ENCODE results near the gene TLE3.

The TLE3 gene

DNA sequence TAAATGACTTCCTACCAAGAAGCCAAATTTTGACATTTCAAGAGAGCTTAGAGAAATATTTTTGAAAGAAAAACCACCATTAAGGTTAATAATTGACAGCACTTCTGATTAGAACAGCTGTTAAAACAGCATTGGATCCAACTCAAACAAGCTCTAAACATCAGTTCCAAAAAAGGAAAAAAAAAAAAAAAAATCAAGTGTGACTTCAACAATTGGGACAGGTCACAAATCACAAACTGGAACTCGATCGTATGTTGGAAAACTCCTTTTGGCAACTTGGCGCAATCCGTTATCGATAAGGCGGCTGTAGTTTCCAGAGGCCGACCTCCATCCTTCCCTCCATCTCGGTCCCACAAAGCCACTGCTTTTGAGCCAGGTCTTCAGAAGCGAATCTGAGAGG lies 17.8 kb downstream of the TLE3 start:
- Histone ChIP-seq H3K36me3 (ENCODE audit: insufficient read depth, low read length) (peaks cover 55% of the 10 kb centered on the region), H4K20me1 (ENCODE audit: insufficient read depth, low read length) (peaks cover 65% of the 10 kb centered on the region), H3K4me1 (ENCODE audit: insufficient read depth, low read length) (no peaks in the 10 kb centered on the region), H2AFZ (ENCODE audit: low read depth, low read length) (no peak overlapping the region), H3K9ac (ENCODE audit: low read depth, low read length) (no peak overlapping the region), H3K27me3 (ENCODE audit: insufficient read depth, low read length, poor library complexity) (no peaks in the 10 kb centered on the region), H3K4me2 (ENCODE audit: insufficient read depth, low read length) (no peak overlapping the region), H3K9me3 (ENCODE audit: insufficient read depth, low read length, severe bottlenecking) (no peaks in the 10 kb centered on the region), H3K79me2 (ENCODE audit: insufficient read depth, low read length) (peaks cover 50% of the 10 kb centered on the region), H3K27ac (ENCODE audit: low read length) (no peak overlapping the region), H3K4me3 (ENCODE audit: low read depth in 1 of 2, low read length in 2 of 2) (no peak overlapping the region)
- ATAC-seq (ENCODE audit: insufficient read depth, low read depth) (no peak), DNase-seq (no peak)
- TF ChIP-seq EZH2 (IDR thresholded peaks at IDR 0.05; ENCODE audit: borderline replicate concordance, low read depth, low read length, severe bottlenecking) = no peak
- TF ChIP-seq, protein P1, sequence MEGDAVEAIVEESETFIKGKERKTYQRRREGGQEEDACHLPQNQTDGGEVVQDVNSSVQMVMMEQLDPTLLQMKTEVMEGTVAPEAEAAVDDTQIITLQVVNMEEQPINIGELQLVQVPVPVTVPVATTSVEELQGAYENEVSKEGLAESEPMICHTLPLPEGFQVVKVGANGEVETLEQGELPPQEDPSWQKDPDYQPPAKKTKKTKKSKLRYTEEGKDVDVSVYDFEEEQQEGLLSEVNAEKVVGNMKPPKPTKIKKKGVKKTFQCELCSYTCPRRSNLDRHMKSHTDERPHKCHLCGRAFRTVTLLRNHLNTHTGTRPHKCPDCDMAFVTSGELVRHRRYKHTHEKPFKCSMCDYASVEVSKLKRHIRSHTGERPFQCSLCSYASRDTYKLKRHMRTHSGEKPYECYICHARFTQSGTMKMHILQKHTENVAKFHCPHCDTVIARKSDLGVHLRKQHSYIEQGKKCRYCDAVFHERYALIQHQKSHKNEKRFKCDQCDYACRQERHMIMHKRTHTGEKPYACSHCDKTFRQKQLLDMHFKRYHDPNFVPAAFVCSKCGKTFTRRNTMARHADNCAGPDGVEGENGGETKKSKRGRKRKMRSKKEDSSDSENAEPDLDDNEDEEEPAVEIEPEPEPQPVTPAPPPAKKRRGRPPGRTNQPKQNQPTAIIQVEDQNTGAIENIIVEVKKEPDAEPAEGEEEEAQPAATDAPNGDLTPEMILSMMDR (IDR thresholded peaks at IDR 0.05; ENCODE audit: borderline replicate concordance, extremely low read depth, low read length, poor library complexity, severe bottlenecking) = no peak

DNA sequence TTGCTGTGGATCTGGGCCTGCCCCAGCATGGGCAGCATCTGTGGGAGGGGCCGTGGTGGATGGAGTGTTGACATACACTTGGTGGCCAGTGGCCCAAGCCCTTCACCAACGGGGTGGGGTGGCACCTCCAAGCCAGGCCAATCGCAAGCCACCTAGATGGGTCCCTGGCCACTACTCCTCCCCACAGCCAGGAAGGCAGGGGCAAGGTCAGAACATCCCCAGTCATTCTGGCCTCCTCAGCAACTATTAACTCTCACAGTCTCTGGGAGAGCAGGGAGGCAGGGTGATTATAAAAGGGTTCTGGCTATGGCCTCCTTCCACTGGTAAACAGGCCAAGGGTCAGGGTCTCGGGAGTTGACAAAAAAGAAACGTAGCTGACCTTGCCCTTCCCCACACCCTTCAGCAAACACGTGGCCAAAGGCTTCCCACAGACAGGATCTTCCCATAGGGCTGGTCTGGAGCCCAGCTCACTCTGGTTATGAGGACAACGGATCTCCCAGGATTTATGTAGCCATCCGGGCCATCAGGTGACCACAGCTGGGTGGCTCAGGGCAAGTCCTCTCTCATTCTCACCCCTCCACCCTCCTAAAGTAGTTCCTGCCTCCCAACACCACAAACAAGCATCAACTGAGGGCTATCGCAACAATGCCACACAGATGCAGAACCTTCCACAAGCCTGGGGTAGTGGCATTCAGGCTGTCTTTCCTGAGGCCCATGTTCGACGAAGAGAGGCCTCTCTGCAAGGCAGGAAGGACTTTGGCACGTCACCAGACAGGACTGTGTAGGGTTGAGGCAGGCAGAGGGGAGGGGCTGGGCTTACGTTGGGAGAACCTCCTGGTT lies 18.9 kb downstream of the TLE3 start:
- Histone ChIP-seq H3K4me2 (ENCODE audit: insufficient read depth, low read length) (no peak overlapping the region), H3K4me1 (ENCODE audit: insufficient read depth, low read length) (no peaks in the 10 kb centered on the region), H4K20me1 (ENCODE audit: insufficient read depth, low read length) (peaks cover 60% of the 10 kb centered on the region), H3K4me3 (ENCODE audit: low read depth in 1 of 2, low read length in 2 of 2) (no peak overlapping the region), H3K9me3 (ENCODE audit: insufficient read depth, low read length, severe bottlenecking) (no peaks in the 10 kb centered on the region), H3K27ac (ENCODE audit: low read length) (no peak overlapping the region), H3K9ac (ENCODE audit: low read depth, low read length) (no peak overlapping the region), H3K27me3 (ENCODE audit: insufficient read depth, low read length, poor library complexity) (no peaks in the 10 kb centered on the region), H3K79me2 (ENCODE audit: insufficient read depth, low read length) (peaks cover 42% of the 10 kb centered on the region), H2AFZ (ENCODE audit: low read depth, low read length) (no peak overlapping the region), H3K36me3 (ENCODE audit: insufficient read depth, low read length) (peaks cover 58% of the 10 kb centered on the region)
- ATAC-seq (ENCODE audit: insufficient read depth, low read depth) = no peak
- no peak for TF ChIP-seq EZH2 (IDR thresholded peaks at IDR 0.05; ENCODE audit: borderline replicate concordance, low read depth, low read length, severe bottlenecking)
- TF ChIP-seq, protein P1 (IDR thresholded peaks at IDR 0.05; ENCODE audit: borderline replicate concordance, extremely low read depth, low read length, poor library complexity, severe bottlenecking) = no peak
- DNase-seq = no peak

DNA sequence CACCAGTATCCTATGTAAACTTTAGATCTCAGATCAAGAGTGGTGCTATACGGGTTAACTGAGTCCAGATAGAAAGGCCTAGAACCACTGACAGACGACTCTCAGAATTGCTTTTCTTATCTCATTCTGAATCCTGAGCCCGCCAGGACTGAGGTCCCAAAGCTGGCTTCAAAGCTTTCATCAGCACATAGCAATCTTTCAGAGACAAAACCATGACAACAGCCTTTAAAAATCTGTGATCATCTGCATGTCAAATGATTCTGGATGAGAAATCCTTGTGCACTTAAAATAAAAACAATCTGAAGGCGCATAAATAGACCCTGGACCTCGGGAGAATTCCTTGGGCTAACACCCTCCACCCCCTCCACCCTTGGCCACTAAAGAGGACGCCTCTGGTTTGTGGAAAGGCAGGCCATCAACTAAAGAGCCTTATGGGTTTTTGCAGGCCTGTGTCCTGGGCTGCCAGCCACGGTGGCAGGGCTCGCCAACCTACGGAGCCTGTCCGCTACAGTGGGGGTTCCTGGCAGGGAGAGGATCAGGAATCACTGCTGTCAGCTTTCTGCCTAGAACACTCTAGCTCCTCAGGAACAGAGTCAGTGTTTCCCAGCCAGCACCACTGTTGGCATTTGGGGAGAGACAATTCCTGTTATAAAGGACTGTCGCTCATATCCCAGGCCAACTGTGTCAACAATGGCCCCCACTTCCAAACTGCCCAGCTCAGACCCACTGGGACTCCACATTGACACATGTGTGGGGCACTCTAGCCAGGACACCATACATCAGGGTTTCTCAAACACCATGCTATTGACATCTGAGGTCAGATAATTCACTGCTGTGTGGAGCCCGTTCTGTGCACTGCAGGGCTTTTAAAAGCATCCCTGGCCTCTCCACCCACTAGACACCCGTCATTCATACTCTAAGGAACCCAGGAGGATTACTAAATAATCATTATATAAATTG lies 20.2 kb downstream of the TLE3 start:
- no peaks in the 10 kb centered on the region for H3K4me1 ChIP-seq (ENCODE audit: insufficient read depth, low read length)
- no peak for ATAC-seq (ENCODE audit: insufficient read depth, low read depth)
- H3K36me3 ChIP-seq (ENCODE audit: insufficient read depth, low read length) = peaks cover 64% of the 10 kb centered on the region
- H3K9ac ChIP-seq (ENCODE audit: low read depth, low read length) = no peak overlapping the region
- no peak overlapping the region for H2AFZ ChIP-seq (ENCODE audit: low read depth, low read length)
- no peak overlapping the region for H3K4me2 ChIP-seq (ENCODE audit: insufficient read depth, low read length)
- peaks cover 35% of the 10 kb centered on the region for H3K79me2 ChIP-seq (ENCODE audit: insufficient read depth, low read length)
- H4K20me1 ChIP-seq (ENCODE audit: insufficient read depth, low read length) = peaks cover 62% of the 10 kb centered on the region
- H3K9me3 ChIP-seq (ENCODE audit: insufficient read depth, low read length, severe bottlenecking) = no peaks in the 10 kb centered on the region
- TF ChIP-seq, protein P1 (IDR thresholded peaks at IDR 0.05; ENCODE audit: borderline replicate concordance, extremely low read depth, low read length, poor library complexity, severe bottlenecking) = no peak
- no peak for TF ChIP-seq EZH2 (IDR thresholded peaks at IDR 0.05; ENCODE audit: borderline replicate concordance, low read depth, low read length, severe bottlenecking)
- H3K27ac ChIP-seq (ENCODE audit: low read length) = no peak overlapping the region
- no peak for DNase-seq
- H3K4me3 ChIP-seq (ENCODE audit: low read depth in 1 of 2, low read length in 2 of 2) = no peak overlapping the region
- no peaks in the 10 kb centered on the region for H3K27me3 ChIP-seq (ENCODE audit: insufficient read depth, low read length, poor library complexity)

Data from DND-41 (cell line).